Measurements from ENCODE around the gene FLT3. TPM values are rescaled to one million over a fixed set of nuclear protein-coding genes. Genes with fewer than 3 reads are reported as not detected.

Gene FLT3
- total RNA-seq, 2 donors from 2014 or later: 0.09 to 0.12 TPM

GRCh38 chr13:28001837-28002473 is 98.4 kb downstream of the FLT3 start:
- Mint-ChIP-seq H3K36me3 (ENCODE audit: insufficient read depth in 2 of 2) (no peaks in the 10 kb centered on the region), H3K27me3 (ENCODE audit: low read depth) (no peaks in the 10 kb centered on the region), H3K4me1 (ENCODE audit: low read depth) (no peaks in the 10 kb centered on the region)

GRCh38 chr13:28001049-28001448 is 99.3 kb downstream of the FLT3 start:
- Mint-ChIP-seq H3K27ac (no peak overlapping the region), H3K4me1 (ENCODE audit: low read depth) (no peaks in the 10 kb centered on the region), H3K9me3 (no peaks in the 10 kb centered on the region), H3K4me3 (no peak overlapping the region), H3K27me3 (ENCODE audit: low read depth) (no peaks in the 10 kb centered on the region), H3K36me3 (ENCODE audit: insufficient read depth in 2 of 2) (no peaks in the 10 kb centered on the region)
- DNase-seq (no peak), ATAC-seq (replicated peaks in 1 of 2) (no peak)

More at GRCh38 chr13:28001837-28002473, 98.4 kb downstream of the FLT3 start:
- H3K4me3 Mint-ChIP-seq: no peak overlapping the region
- ATAC-seq (replicated peaks in 1 of 2) (no peak), DNase-seq (no peak)
- H3K9me3 Mint-ChIP-seq: no peaks in the 10 kb centered on the region
- no peak overlapping the region for H3K27ac Mint-ChIP-seq

- ATAC-seq (replicated peaks in 1 of 2) (no peak), DNase-seq (no peak)
- H3K27me3 Mint-ChIP-seq (ENCODE audit: low read depth): no peaks in the 10 kb centered on the region
- H3K27ac Mint-ChIP-seq: no peak overlapping the region
- H3K4me3 Mint-ChIP-seq: no peak overlapping the region
- no peaks in the 10 kb centered on the region for H3K4me1 Mint-ChIP-seq (ENCODE audit: low read depth)
- no peaks in the 10 kb centered on the region for H3K9me3 Mint-ChIP-seq
- no peaks in the 10 kb centered on the region for H3K36me3 Mint-ChIP-seq (ENCODE audit: insufficient read depth in 2 of 2)
These were observed 99.8 kb downstream of the FLT3 start for GRCh38 chr13:28000567-28000966.

GRCh38 chr13:27997904-27998522 is 102.4 kb downstream of the FLT3 start:
- peak; percentile 57 to 71 for ATAC-seq (replicated peaks in 1 of 2)

GRCh38 chr13:27991881-27992280 is 108.5 kb downstream of the FLT3 start:
- H3K4me1 Mint-ChIP-seq (ENCODE audit: low read depth): no peaks in the 10 kb centered on the region
- H3K4me3 Mint-ChIP-seq: no peak overlapping the region
- no peaks in the 10 kb centered on the region for H3K9me3 Mint-ChIP-seq
- H3K36me3 Mint-ChIP-seq (ENCODE audit: insufficient read depth in 2 of 2): no peaks in the 10 kb centered on the region
- no peak overlapping the region for H3K27ac Mint-ChIP-seq
- DNase-seq (no peak), ATAC-seq (replicated peaks in 1 of 2) (no peak)
- peaks cover 7% of the 10 kb centered on the region for H3K27me3 Mint-ChIP-seq (ENCODE audit: low read depth)

More at GRCh38 chr13:27997904-27998522, 102.4 kb downstream of the FLT3 start:
- Mint-ChIP-seq H3K9me3 (no peaks in the 10 kb centered on the region), H3K4me1 (ENCODE audit: low read depth) (no peaks in the 10 kb centered on the region), H3K27ac (no peak overlapping the region), H3K27me3 (ENCODE audit: low read depth) (no peaks in the 10 kb centered on the region), H3K4me3 (no peak overlapping the region), H3K36me3 (ENCODE audit: insufficient read depth in 2 of 2) (no peaks in the 10 kb centered on the region)
- peak; percentile 24 to 35 for DNase-seq

- no peaks in the 10 kb centered on the region for H3K4me1 Mint-ChIP-seq (ENCODE audit: low read depth)
- H3K9me3 Mint-ChIP-seq: no peaks in the 10 kb centered on the region
- H3K27me3 Mint-ChIP-seq (ENCODE audit: low read depth): peaks cover 20% of the 10 kb centered on the region
- H3K27ac Mint-ChIP-seq: no peak within 1 kb of the TSS
- no peak for DNase-seq
- ATAC-seq (replicated peaks in 1 of 2): no peak
- H3K36me3 Mint-ChIP-seq (ENCODE audit: insufficient read depth in 2 of 2): no peaks in the 10 kb centered on the region
- no peak within 1 kb of the TSS for H3K4me3 Mint-ChIP-seq
These were observed 111.9 kb downstream of the FLT3 start, which contains the start of gene URAD for GRCh38 chr13:27988520-27988919. Gene URAD, minus strand, starts transcription at chr13:27988693. Its CDS starts 56 bp downstream, at chr13:27988637.

- no peaks in the 10 kb centered on the region for H3K4me1 Mint-ChIP-seq (ENCODE audit: low read depth)
- ATAC-seq (replicated peaks in 1 of 2): no peak
- H3K4me3 Mint-ChIP-seq: no peak overlapping the region
- H3K27ac Mint-ChIP-seq: no peak overlapping the region
- DNase-seq: no peak
- no peaks in the 10 kb centered on the region for H3K9me3 Mint-ChIP-seq
- H3K27me3 Mint-ChIP-seq (ENCODE audit: low read depth): peaks cover 49% of the 10 kb centered on the region
- no peaks in the 10 kb centered on the region for H3K36me3 Mint-ChIP-seq (ENCODE audit: insufficient read depth in 2 of 2)
These were observed 114.8 kb downstream of the FLT3 start for GRCh38 chr13:27985600-27985999.

GRCh38 chr13:27982361-27982760 is 118.0 kb downstream of the FLT3 start:
- H3K4me1 Mint-ChIP-seq (ENCODE audit: low read depth): peaks cover 15% of the 10 kb centered on the region
- no peak for DNase-seq
- H3K36me3 Mint-ChIP-seq (ENCODE audit: insufficient read depth in 2 of 2): no peaks in the 10 kb centered on the region
- no peaks in the 10 kb centered on the region for H3K9me3 Mint-ChIP-seq
- H3K27me3 Mint-ChIP-seq (ENCODE audit: low read depth): peaks cover 71% of the 10 kb centered on the region
- ATAC-seq (replicated peaks in 1 of 2): no peak
- no peak overlapping the region for H3K4me3 Mint-ChIP-seq
- H3K27ac Mint-ChIP-seq: no peak overlapping the region

GRCh38 chr13:27981006-27981708 is 119.2 kb downstream of the FLT3 start:
- DNase-seq (no peak), ATAC-seq (replicated peaks in 1 of 2) (no peak)
- Mint-ChIP-seq H3K4me3 (peak overlapping the region in 1 of 2 donors; percentile 40), H3K4me1 (ENCODE audit: low read depth) (peaks cover 17% of the 10 kb centered on the region), H3K27me3 (ENCODE audit: low read depth) (peaks cover 74% of the 10 kb centered on the region), H3K36me3 (ENCODE audit: insufficient read depth in 2 of 2) (no peaks in the 10 kb centered on the region), H3K27ac (no peak overlapping the region), H3K9me3 (no peaks in the 10 kb centered on the region)

- DNase-seq: no peak
- peaks cover 24% of the 10 kb centered on the region for H3K4me1 Mint-ChIP-seq (ENCODE audit: low read depth)
- no peaks in the 10 kb centered on the region for H3K36me3 Mint-ChIP-seq (ENCODE audit: insufficient read depth in 2 of 2)
- H3K4me3 Mint-ChIP-seq: peak overlapping the region in 1 of 2 donors; percentile 40
- H3K9me3 Mint-ChIP-seq: no peaks in the 10 kb centered on the region
- H3K27me3 Mint-ChIP-seq (ENCODE audit: low read depth): peaks cover 81% of the 10 kb centered on the region
- no peak overlapping the region for H3K27ac Mint-ChIP-seq
- no peak for ATAC-seq (replicated peaks in 1 of 2)
These were observed 119.9 kb downstream of the FLT3 start for GRCh38 chr13:27980280-27980998.

- Mint-ChIP-seq H3K4me3 (peak overlapping the region in 1 of 2 donors; percentile 40), H3K9me3 (no peaks in the 10 kb centered on the region), H3K27me3 (ENCODE audit: low read depth) (peaks cover 87% of the 10 kb centered on the region), H3K4me1 (ENCODE audit: low read depth) (peaks cover 28% of the 10 kb centered on the region), H3K27ac (no peak overlapping the region), H3K36me3 (ENCODE audit: insufficient read depth in 2 of 2) (no peaks in the 10 kb centered on the region)
- ATAC-seq (replicated peaks in 1 of 2) (no peak), DNase-seq (no peak)
These were observed 120.6 kb downstream of the FLT3 start for GRCh38 chr13:27979765-27980279.

GRCh38 chr13:27979001-27979643 is 121.3 kb downstream of the FLT3 start:
- H3K4me3 Mint-ChIP-seq: peak overlapping the region; percentile 24 to 46
- no peak for DNase-seq
- peaks cover 28% of the 10 kb centered on the region for H3K4me1 Mint-ChIP-seq (ENCODE audit: low read depth)
- no peaks in the 10 kb centered on the region for H3K9me3 Mint-ChIP-seq
- H3K36me3 Mint-ChIP-seq (ENCODE audit: insufficient read depth in 2 of 2): no peaks in the 10 kb centered on the region
- no peak for ATAC-seq (replicated peaks in 1 of 2)
- H3K27me3 Mint-ChIP-seq (ENCODE audit: low read depth): peaks cover 90% of the 10 kb centered on the region
- H3K27ac Mint-ChIP-seq: no peak overlapping the region

All from activated T-cell treated with anti-CD3 and anti-CD28 coated beads, Interleukin-2, amount 50 U/mL, for 72 hours (primary cell).